Hematopoietic multipotent progenitor cell treated with erythropoietin and hydrocortisone succinate and interleukin-3 and kit ligand, for 17 days (in vitro differentiated cells): ENCODE results near the gene CCDC188.

Experiments
- DNase-seq: peaks from one replicate; pipeline ENCODE4 v3.0.0-alpha.2; 2015; ENCODE audit warnings: low spot score

Gene CCDC188

GRCh38 chr22:20131859-20132685 lies 18.8 kb downstream of the CCDC188 start:
- no peak for DNase-seq

GRCh38 chr22:20131597-20131858 lies 19.3 kb downstream of the CCDC188 start, which contains the start of gene ZDHHC8:
Gene ZDHHC8, plus strand, starts transcription at chr22:20131804. Its CDS starts 144 bp downstream, at chr22:20131948.
- DNase-seq, result no peak

GRCh38 chr22:20130731-20131596 lies 19.9 kb downstream of the CCDC188 start:
- DNase-seq, result no peak

GRCh38 chr22:20130319-20130718 lies 20.5 kb downstream of the CCDC188 start:
- DNase-seq, result no peak

- DNase-seq, result no peak
Measured at GRCh38 chr22:20129747-20130014, 21.2 kb downstream of the CCDC188 start.

GRCh38 chr22:20128902-20129746 lies 21.7 kb downstream of the CCDC188 start:
- DNase-seq, result peak; percentile 26

GRCh38 chr22:20128619-20128901 lies 22.3 kb downstream of the CCDC188 start:
- DNase-seq, result no peak

GRCh38 chr22:20127869-20128618 lies 22.8 kb downstream of the CCDC188 start:
- no peak for DNase-seq

- no peak for DNase-seq
Measured at GRCh38 chr22:20127318-20127868, 23.5 kb downstream of the CCDC188 start.

GRCh38 chr22:20126284-20127029 lies 24.4 kb downstream of the CCDC188 start:
- no peak for DNase-seq

GRCh38 chr22:20125201-20126174 lies 25.4 kb downstream of the CCDC188 start:
- no peak for DNase-seq

GRCh38 chr22:20124083-20124787 lies 26.6 kb downstream of the CCDC188 start:
- no peak for DNase-seq

- DNase-seq, result no peak
Measured at GRCh38 chr22:20123366-20124082, 27.3 kb downstream of the CCDC188 start.

- no peak for DNase-seq
Measured at GRCh38 chr22:20121856-20122415, 28.9 kb downstream of the CCDC188 start.

- no peak for DNase-seq
Measured at GRCh38 chr22:20118300-20119020, 32.4 kb downstream of the CCDC188 start.

- peak; percentile 9 for DNase-seq
Measured at GRCh38 chr22:20117633-20118299, 33.1 kb downstream of the CCDC188 start.
